ENCODE results near the gene CADM3. TPM values are rescaled to one million over a fixed set of nuclear protein-coding genes. Genes with fewer than 3 reads are reported as not detected.

The CADM3 gene
- total RNA-seq, 1 experiment from 2014 or later, result not detected

- H3K27me3 ChIP-seq, result peaks cover 2% of the 10 kb centered on the region; the same call in 1 of the 2 replicates
- no peak overlapping the region for H3K4me3 ChIP-seq
- no peaks in the 10 kb centered on the region for H3K9me3 ChIP-seq
- no peak for DNase-seq
- no peaks in the 10 kb centered on the region for H3K36me3 ChIP-seq
Measured at GRCh38 chr1:159196543-159196942, 25.1 kb downstream of the CADM3 start.

DNA sequence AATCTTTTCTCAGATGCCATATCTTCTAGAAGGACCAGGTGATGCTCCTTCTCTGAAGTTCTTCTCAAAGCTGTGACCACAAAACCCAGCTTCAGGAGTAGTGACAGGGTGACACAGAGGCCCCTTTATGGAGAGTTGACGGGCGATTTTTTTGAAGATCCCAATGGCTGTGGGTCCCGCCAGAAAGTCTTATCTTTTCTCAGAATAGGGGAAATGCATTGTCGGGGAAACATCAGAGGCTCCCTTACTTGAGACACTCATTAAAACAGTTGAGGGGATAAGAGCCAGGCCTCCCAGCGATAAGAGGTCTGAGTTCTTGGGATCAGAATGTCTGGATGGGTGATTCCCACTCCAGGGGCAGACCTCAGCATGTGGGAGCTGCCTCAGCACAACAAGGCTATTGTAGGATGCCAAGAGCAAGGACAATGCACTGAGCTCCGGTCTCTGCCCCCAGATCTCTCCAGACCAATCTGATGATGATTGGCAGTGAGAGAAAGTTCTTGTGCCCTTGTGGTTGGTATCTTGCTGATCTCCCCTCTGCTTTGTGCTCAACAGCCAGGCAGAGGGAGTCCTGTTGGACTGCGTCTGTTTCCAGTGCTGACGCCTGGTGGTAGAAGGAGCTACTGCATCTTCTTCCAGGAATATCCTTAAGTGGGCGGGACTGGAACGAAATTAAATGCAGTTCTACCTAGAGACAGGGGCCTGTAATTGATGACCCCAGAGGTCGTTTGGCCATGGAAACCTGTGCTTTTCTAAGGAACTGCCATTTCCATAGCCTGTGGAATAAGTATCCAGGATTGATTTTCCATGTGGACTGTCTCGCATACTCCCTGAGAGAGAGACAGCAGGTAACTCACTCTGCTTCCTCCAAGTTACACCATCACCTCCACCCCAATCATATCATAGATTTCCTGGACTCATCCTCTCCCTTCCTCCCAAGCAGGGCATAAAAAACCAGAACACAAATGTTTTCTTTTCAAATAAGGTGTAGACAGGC lies 26.4 kb downstream of the CADM3 start:
- no peaks in the 10 kb centered on the region; the same call in 1 of the 2 replicates for H3K27me3 ChIP-seq
- no peaks in the 10 kb centered on the region for H3K36me3 ChIP-seq
- peak; percentile 47 for DNase-seq
- H3K4me3 ChIP-seq, result no peak overlapping the region
- no peaks in the 10 kb centered on the region for H3K9me3 ChIP-seq

- no peaks in the 10 kb centered on the region for H3K36me3 ChIP-seq
- no peak for DNase-seq
- H3K27me3 ChIP-seq, result no peaks in the 10 kb centered on the region; the same call in 1 of the 2 replicates
- H3K9me3 ChIP-seq, result no peaks in the 10 kb centered on the region
- no peak overlapping the region for H3K4me3 ChIP-seq
Measured at GRCh38 chr1:159199901-159200300, 28.5 kb downstream of the CADM3 start.

DNA sequence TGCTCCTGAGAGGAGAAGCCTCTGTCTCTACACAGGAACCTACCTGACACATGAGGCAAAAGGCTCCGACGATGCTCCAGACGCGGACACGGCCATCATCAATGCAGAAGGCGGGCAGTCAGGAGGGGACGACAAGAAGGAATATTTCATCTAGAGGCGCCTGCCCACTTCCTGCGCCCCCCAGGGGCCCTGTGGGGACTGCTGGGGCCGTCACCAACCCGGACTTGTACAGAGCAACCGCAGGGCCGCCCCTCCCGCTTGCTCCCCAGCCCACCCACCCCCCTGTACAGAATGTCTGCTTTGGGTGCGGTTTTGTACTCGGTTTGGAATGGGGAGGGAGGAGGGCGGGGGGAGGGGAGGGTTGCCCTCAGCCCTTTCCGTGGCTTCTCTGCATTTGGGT lies 29.4 kb downstream of the CADM3 start:
- no peak overlapping the region for H3K4me3 ChIP-seq
- DNase-seq, result no peak
- H3K36me3 ChIP-seq, result no peaks in the 10 kb centered on the region
- H3K27me3 ChIP-seq, result no peaks in the 10 kb centered on the region; the same call in 1 of the 2 replicates
- no peaks in the 10 kb centered on the region for H3K9me3 ChIP-seq

- no peak for DNase-seq
- H3K27me3 ChIP-seq, result no peaks in the 10 kb centered on the region; the same call in 1 of the 2 replicates
- no peaks in the 10 kb centered on the region for H3K36me3 ChIP-seq
- H3K4me3 ChIP-seq, result no peak overlapping the region
- no peaks in the 10 kb centered on the region for H3K9me3 ChIP-seq
Measured at GRCh38 chr1:159201642-159202041, 30.2 kb downstream of the CADM3 start.

GRCh38 chr1:159203610-159204009 lies 32.2 kb downstream of the CADM3 start:
- H3K4me3 ChIP-seq, result no peak overlapping the region
- DNase-seq, result no peak
- H3K9me3 ChIP-seq, result no peaks in the 10 kb centered on the region
- H3K27me3 ChIP-seq, result peaks cover under 1% of the 10 kb centered on the region; the same call in 1 of the 2 replicates
- H3K36me3 ChIP-seq, result no peaks in the 10 kb centered on the region

DNA sequence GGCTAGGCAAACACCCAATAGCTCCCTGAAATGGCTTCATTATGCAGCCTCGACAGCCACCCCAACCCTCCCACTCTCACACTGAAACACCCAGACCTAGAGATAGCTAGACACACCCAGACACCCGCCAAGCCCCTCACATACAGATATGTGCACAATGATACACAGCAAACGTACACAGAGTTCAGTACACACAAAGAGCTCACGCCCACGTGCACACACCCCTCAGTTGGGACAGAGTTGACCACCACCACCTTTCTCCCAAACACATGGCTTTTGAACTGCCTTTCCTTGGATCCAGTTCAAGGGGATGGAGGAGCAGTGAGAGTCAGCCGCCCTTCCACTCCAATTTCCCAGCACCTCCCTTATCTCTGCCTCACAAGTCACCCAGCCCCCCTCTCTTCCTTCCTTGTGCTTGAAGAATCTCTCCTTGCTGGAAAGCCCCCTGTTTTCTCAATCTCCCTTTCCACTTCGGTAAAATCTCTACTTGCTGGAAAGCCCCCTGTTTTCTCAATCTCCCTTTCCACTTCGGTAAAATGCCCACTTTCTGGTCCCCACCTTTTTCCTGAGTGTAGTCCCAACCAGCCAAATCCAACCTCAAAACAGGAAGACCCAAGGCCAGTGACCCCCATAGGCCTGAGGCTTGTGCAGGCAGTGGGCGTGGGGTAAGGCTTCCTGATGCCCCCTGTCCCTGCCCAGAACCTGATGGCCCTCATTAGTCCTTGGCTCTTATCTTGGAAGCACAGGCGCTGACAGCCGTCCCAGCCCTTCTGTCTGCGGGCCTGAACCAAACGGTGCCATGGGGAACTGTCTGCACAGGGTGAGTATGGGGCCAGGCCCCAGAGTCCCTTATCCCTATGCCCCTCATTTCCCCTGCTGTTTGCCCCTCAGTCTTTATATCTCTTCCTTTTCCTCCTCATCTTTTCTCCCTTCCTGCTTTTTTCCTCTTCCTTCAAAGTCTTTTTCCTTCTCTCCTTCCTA lies 33.0 kb downstream of the CADM3 start, which contains the start of gene ACKR1:
Gene ACKR1 (plus strand): TSS at position 715 of the 981 bp plus-strand sequence. CDS start 85 bp downstream, at position 800.
- no peaks in the 10 kb centered on the region for H3K9me3 ChIP-seq
- H3K4me3 ChIP-seq, result no peak within 1 kb of the TSS
- DNase-seq, result no peak
- H3K36me3 ChIP-seq, result no peaks in the 10 kb centered on the region
- peaks cover 7% of the 10 kb centered on the region for H3K27me3 ChIP-seq

GRCh38 chr1:159205225-159205624 lies 33.8 kb downstream of the CADM3 start:
- H3K36me3 ChIP-seq, result no peaks in the 10 kb centered on the region
- H3K4me3 ChIP-seq, result no peak overlapping the region
- peaks cover 7% of the 10 kb centered on the region for H3K27me3 ChIP-seq
- H3K9me3 ChIP-seq, result no peaks in the 10 kb centered on the region
- DNase-seq, result no peak

DNA sequence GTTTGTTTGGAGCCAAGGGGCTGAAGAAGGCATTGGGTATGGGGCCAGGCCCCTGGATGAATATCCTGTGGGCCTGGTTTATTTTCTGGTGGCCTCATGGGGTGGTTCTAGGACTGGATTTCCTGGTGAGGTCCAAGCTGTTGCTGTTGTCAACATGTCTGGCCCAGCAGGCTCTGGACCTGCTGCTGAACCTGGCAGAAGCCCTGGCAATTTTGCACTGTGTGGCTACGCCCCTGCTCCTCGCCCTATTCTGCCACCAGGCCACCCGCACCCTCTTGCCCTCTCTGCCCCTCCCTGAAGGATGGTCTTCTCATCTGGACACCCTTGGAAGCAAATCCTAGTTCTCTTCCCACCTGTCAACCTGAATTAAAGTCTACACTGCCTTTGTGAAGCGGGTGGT lies 34.7 kb downstream of the CADM3 start:
- H3K9me3 ChIP-seq, result no peaks in the 10 kb centered on the region
- DNase-seq, result no peak
- H3K36me3 ChIP-seq, result no peaks in the 10 kb centered on the region
- H3K4me3 ChIP-seq, result no peak overlapping the region
- peaks cover 10% of the 10 kb centered on the region for H3K27me3 ChIP-seq

DNA sequence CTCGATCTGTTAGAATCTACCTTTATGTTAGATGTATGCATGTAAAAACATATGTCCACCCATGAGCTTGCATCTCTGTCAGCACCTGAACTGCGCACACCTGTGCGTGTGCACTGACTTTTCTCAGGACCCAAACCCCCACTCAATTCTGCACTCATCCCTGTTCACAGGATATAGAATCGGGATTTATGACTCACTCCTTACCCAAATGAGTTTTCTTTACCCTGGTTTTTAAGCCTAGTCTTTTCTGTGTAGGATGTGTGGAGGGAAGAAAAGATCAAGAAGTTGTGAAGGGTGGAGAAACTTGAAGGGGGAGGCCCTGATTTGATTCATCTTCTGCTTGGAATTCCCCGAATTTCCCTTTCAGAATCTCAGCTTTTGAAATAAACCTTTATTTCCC lies 35.7 kb downstream of the CADM3 start:
- Histone ChIP-seq H3K4me3 (no peak overlapping the region), H3K27me3 (peaks cover 10% of the 10 kb centered on the region), H3K36me3 (no peaks in the 10 kb centered on the region), H3K9me3 (no peaks in the 10 kb centered on the region)
- DNase-seq, result no peak

- no peak for DNase-seq
- H3K9me3 ChIP-seq, result no peaks in the 10 kb centered on the region
- H3K27me3 ChIP-seq, result peaks cover 10% of the 10 kb centered on the region
- H3K36me3 ChIP-seq, result no peaks in the 10 kb centered on the region
- H3K4me3 ChIP-seq, result no peak overlapping the region
Measured at GRCh38 chr1:159207774-159208173, 36.4 kb downstream of the CADM3 start.

- DNase-seq, result no peak
- H3K27me3 ChIP-seq, result peaks cover 10% of the 10 kb centered on the region
- H3K4me3 ChIP-seq, result no peak overlapping the region
- H3K9me3 ChIP-seq, result no peaks in the 10 kb centered on the region
- H3K36me3 ChIP-seq, result no peaks in the 10 kb centered on the region
Measured at GRCh38 chr1:159208175-159208825, 36.9 kb downstream of the CADM3 start.

DNA sequence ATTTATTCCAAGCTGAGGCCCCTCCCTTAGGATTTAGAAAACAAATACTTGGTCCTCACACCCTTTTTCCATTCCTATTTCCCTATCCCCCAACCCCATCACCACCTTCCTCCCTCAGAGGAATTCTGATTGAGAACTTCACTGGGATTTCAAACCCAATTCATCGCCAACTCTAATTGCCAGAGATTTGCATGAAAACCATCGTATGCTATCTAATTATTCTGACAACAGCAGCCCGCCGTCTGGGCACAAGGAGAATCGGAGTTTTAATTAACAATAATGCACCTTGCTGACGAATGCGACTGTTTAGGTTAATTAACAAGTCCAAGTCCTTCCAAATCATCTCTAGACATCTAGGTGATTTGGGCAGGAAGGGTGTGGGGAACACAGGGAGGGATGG lies 37.6 kb downstream of the CADM3 start:
- no peak for DNase-seq
- Histone ChIP-seq H3K4me3 (no peak overlapping the region), H3K9me3 (no peaks in the 10 kb centered on the region), H3K27me3 (peaks cover 10% of the 10 kb centered on the region), H3K36me3 (no peaks in the 10 kb centered on the region)

DNA sequence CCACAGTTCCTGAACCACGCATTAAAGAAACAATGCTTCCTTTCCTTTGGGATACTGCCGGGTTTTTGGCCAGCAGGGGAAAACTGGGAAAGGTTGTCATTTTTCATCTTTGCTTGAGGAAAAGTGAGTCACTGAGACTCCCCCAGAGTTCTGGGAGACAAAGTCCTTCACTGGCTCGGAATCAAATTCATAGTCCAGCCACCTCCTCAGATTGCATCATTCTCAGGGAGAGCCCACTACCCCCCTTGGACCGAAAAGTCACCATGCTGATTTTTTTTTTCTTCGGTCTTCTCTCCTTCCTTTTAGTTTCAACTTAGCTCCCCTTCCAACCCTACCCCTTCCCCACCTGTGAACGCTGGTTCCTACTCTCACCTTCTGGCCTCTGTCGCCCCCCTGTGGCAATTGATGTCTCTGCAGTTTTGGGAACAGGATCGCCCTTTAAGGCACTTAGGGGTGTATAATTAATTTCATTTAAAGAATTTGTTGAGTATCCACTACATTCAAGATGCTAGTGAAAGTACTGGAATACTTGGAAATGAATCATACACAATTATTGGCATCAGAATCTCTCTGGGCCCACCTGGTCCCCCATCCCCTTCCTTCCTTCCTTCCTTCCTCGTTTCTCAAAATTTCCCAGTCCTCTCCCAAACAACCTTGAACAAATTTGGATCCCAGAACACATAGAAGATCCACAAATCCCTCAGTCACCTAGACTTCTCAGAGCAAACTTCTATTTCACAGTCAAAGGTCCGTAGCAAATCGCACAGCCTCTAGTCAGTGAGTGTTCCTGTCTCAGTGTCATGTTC lies 40.1 kb downstream of the CADM3 start:
- DNase-seq, result peak; percentile 12
- no peaks in the 10 kb centered on the region for H3K36me3 ChIP-seq

GRCh38 chr1:159212596-159212995 lies 41.2 kb downstream of the CADM3 start:
- H3K9me3 ChIP-seq, result no peaks in the 10 kb centered on the region
- peaks cover 17% of the 10 kb centered on the region for H3K27me3 ChIP-seq
- no peak for DNase-seq
- no peak overlapping the region for H3K4me3 ChIP-seq
- H3K36me3 ChIP-seq, result no peaks in the 10 kb centered on the region

More for the DNA sequence above, 40.1 kb downstream of the CADM3 start:
- H3K9me3 ChIP-seq, result no peaks in the 10 kb centered on the region
- peaks cover 13% of the 10 kb centered on the region for H3K27me3 ChIP-seq
- no peak overlapping the region for H3K4me3 ChIP-seq

Data from MG63 (cell line).